ENCODE measurements around the gene KCNAB3. TPM values are rescaled to one million over a fixed set of nuclear protein-coding genes. Genes with fewer than 3 reads are reported as not detected.

KCNAB3 gene
- polyA plus RNA-seq, 3 donors: 11.7 TPM; not detected in 2

DNA sequence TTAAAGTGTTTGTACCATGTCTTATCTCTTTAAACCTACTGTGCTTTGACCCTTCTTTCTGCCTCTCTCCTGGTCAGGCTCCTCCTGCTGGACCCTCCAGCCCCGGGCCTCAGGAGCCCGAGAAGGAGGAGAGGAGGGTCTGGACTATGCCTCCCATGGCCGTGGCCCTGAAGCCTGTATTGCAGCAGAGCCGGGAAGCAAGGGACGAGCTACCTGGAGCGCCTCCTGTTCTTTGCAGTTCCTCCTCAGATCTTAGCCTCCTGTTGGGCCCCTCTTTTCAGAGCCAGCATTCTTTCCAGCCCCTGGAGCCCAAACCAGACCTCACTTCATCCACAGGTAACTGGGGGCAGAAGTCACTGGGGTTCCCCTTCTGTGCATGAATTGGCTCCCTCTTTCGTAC, 16.0 kb upstream of the KCNAB3 start:
- peaks cover 11% of the 10 kb centered on the region for H3K4me1 Mint-ChIP-seq
- no peaks in the 10 kb centered on the region for H3K9me3 ChIP-seq (replicated peaks in 1 of 2; ENCODE audit: control insufficient read depth in 1 of 2, insufficient read depth in 1 of 2, low read length in 2 of 2)
- H3K36me3 ChIP-seq (replicated peaks in 1 of 2; ENCODE audit: control insufficient read depth in 1 of 2, insufficient read depth in 2 of 2, low read length in 2 of 2): peaks cover 69 to 87% of the 10 kb centered on the region in 2 donors
- no peaks in the 10 kb centered on the region for H4K20me1 ChIP-seq (ENCODE audit: insufficient read depth, low read length)
- H3K79me2 ChIP-seq (ENCODE audit: insufficient read depth, low read length): no peaks in the 10 kb centered on the region
- H3K27me3 ChIP-seq (ENCODE audit: control insufficient read depth in 2 of 2, insufficient read depth in 2 of 2, low read length in 2 of 2): no peaks in the 10 kb centered on the region
- no peak overlapping the region for H3K27ac ChIP-seq (ENCODE audit: low read depth in 1 of 2, low read length in 2 of 2)
- no peak overlapping the region for H2AFZ ChIP-seq (ENCODE audit: insufficient read depth, low read depth, low read length, poor library complexity, severe bottlenecking)
- DNase-seq: no peak
- no peak overlapping the region for H3K9ac ChIP-seq (ENCODE audit: insufficient read depth, low read length, poor library complexity, severe bottlenecking)
- no peak overlapping the region for H3K4me3 ChIP-seq (replicated peaks in 1 of 3; ENCODE audit: low read depth in 2 of 3, low read length in 3 of 3)
- intact Hi-C loops (cut with micrococcal nuclease): loop anchor here in 1 of 2 donors (5.0 kb wide), 1 partner anchor 37 kb away; no protein-coding TSS in a partner anchor
- H3K9me3 Mint-ChIP-seq: no peaks in the 10 kb centered on the region
- H3K4me3 Mint-ChIP-seq: no peak overlapping the region
- peaks cover 0 to 4% of the 10 kb centered on the region in 2 donors for H3K4me1 ChIP-seq (ENCODE audit: control insufficient read depth in 1 of 2, insufficient read depth in 2 of 2, low read length in 2 of 2)
- H3K36me3 Mint-ChIP-seq: peaks cover 86 to 90% of the 10 kb centered on the region in 2 donors
- WGBS (ENCODE audit: insufficient coverage): 95% methylated on average over 6 of the region's 7 CpGs
- H3K27me3 Mint-ChIP-seq (ENCODE audit: low read depth in 3 of 3): peaks cover 0 to 1% (median 0%) of the 10 kb centered on the region in 3 donors
- TF ChIP-seq, protein P1, sequence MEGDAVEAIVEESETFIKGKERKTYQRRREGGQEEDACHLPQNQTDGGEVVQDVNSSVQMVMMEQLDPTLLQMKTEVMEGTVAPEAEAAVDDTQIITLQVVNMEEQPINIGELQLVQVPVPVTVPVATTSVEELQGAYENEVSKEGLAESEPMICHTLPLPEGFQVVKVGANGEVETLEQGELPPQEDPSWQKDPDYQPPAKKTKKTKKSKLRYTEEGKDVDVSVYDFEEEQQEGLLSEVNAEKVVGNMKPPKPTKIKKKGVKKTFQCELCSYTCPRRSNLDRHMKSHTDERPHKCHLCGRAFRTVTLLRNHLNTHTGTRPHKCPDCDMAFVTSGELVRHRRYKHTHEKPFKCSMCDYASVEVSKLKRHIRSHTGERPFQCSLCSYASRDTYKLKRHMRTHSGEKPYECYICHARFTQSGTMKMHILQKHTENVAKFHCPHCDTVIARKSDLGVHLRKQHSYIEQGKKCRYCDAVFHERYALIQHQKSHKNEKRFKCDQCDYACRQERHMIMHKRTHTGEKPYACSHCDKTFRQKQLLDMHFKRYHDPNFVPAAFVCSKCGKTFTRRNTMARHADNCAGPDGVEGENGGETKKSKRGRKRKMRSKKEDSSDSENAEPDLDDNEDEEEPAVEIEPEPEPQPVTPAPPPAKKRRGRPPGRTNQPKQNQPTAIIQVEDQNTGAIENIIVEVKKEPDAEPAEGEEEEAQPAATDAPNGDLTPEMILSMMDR (IDR thresholded peaks at IDR 0.05): no peak
- peak overlapping the region in 1 of 7 donors; percentile 57 for H3K27ac Mint-ChIP-seq
- H3K4me2 ChIP-seq (replicated peaks; ENCODE audit: extremely low read depth, low read length, poor library complexity, severe bottlenecking): no peak overlapping the region

DNA sequence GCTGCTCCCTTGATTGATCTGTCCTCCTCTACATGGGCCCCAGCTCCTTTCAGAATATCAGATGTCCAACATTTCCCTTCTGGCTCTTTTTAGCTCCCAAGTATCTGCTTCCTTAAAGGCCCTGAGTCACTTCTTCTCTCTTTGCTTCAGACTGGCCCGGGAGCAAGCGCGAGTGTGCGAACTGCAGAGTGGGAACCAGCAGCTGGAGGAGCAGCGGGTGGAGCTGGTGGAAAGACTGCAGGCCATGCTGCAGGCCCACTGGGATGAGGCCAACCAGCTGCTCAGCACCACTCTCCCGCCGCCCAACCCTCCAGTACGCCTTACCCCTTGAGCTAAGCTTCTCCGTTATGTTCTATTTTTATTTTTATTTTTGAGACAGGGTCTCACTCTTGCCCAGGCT, 14.7 kb upstream of the KCNAB3 start:
- peaks cover 0 to 4% of the 10 kb centered on the region in 2 donors for H3K4me1 ChIP-seq (ENCODE audit: control insufficient read depth in 1 of 2, insufficient read depth in 2 of 2, low read length in 2 of 2)
- DNase-seq: no peak
- peak overlapping the region in 1 of 2 donors; percentile 17 for H3K27ac ChIP-seq (ENCODE audit: low read depth in 1 of 2, low read length in 2 of 2)
- H4K20me1 ChIP-seq (ENCODE audit: insufficient read depth, low read length): no peaks in the 10 kb centered on the region
- H3K27me3 ChIP-seq (ENCODE audit: control insufficient read depth in 2 of 2, insufficient read depth in 2 of 2, low read length in 2 of 2): no peaks in the 10 kb centered on the region
- H3K36me3 ChIP-seq (replicated peaks in 1 of 2; ENCODE audit: control insufficient read depth in 1 of 2, insufficient read depth in 2 of 2, low read length in 2 of 2): peaks cover 76 to 92% of the 10 kb centered on the region in 2 donors
- intact Hi-C loops (cut with micrococcal nuclease): no loop called here
- TF ChIP-seq, protein P1 (IDR thresholded peaks at IDR 0.05): no peak
- H2AFZ ChIP-seq (ENCODE audit: insufficient read depth, low read depth, low read length, poor library complexity, severe bottlenecking): no peak overlapping the region
- WGBS (ENCODE audit: insufficient coverage): 80% methylated on average over 4 of the region's 9 CpGs
- Mint-ChIP-seq H3K9me3 (no peaks in the 10 kb centered on the region), H3K27ac (peak overlapping the region in 4 of 7 donors; percentile 32 to 90 (median 62)), H3K4me3 (no peak overlapping the region), H3K4me1 (peaks cover 11% of the 10 kb centered on the region), H3K36me3 (peaks cover 89 to 93% of the 10 kb centered on the region in 2 donors), H3K27me3 (ENCODE audit: low read depth in 3 of 3) (peaks cover 0 to 4% (median 0%) of the 10 kb centered on the region in 3 donors)
- no peak overlapping the region for H3K4me2 ChIP-seq (replicated peaks; ENCODE audit: extremely low read depth, low read length, poor library complexity, severe bottlenecking)
- no peak overlapping the region for H3K9ac ChIP-seq (ENCODE audit: insufficient read depth, low read length, poor library complexity, severe bottlenecking)
- H3K4me3 ChIP-seq (replicated peaks in 1 of 3; ENCODE audit: low read depth in 2 of 3, low read length in 3 of 3): no peak overlapping the region
- no peaks in the 10 kb centered on the region for H3K79me2 ChIP-seq (ENCODE audit: insufficient read depth, low read length)
- H3K9me3 ChIP-seq (replicated peaks in 1 of 2; ENCODE audit: control insufficient read depth in 1 of 2, insufficient read depth in 1 of 2, low read length in 2 of 2): no peaks in the 10 kb centered on the region

Measured in CD14-positive monocyte (primary cell).